ENCODE data around the gene SLC1A3. TPM values are rescaled to one million over a fixed set of nuclear protein-coding genes. Genes with fewer than 3 reads are reported as not detected.

SLC1A3 gene
- total RNA-seq, 1 experiment from 2014 or later = 6.0 TPM

DNA sequence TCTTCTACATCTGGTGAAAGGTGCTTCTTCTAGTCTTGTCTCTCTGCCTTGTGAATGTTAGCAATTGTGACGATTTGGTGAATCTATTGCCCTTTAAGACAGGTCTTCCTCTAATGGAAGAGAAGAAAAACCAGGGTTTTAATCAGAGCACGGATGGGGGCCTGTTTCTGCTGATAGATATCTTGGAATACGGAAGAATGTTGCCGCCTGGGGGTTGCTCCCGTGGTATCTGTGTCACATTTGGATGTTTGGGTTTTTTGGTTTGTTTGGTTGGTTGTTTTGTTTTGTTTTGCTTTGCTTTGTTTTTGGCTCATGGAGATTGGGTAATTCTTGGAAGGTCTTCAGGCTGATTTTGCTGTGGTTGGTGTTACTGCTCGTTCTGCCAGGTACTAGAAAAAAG is 9.7 kb upstream of the SLC1A3 start:
- Mint-ChIP-seq H3K36me3 (ENCODE audit: insufficient read depth, unreplicated experiment) (no peaks in the 10 kb centered on the region), H3K27me3 (ENCODE audit: unreplicated experiment) (peaks cover 21% of the 10 kb centered on the region), H3K4me3 (ENCODE audit: low read depth, unreplicated experiment) (no peak overlapping the region), H3K4me1 (ENCODE audit: low read depth, unreplicated experiment) (no peaks in the 10 kb centered on the region), H3K27ac (ENCODE audit: unreplicated experiment) (no peak overlapping the region), H3K9me3 (ENCODE audit: low read depth, unreplicated experiment) (no peaks in the 10 kb centered on the region)
- intact Hi-C loops (cut with micrococcal nuclease; ENCODE audit: unreplicated experiment) = no loop called here
- DNase-seq = no peak
- BruUV-seq (replicated peaks) = no TSS peak
- no peak for TF ChIP-seq CTCF (IDR thresholded peaks at IDR 0.05; ENCODE audit: unreplicated experiment)
- CTCF ChIA-PET = no interaction called here

DNA sequence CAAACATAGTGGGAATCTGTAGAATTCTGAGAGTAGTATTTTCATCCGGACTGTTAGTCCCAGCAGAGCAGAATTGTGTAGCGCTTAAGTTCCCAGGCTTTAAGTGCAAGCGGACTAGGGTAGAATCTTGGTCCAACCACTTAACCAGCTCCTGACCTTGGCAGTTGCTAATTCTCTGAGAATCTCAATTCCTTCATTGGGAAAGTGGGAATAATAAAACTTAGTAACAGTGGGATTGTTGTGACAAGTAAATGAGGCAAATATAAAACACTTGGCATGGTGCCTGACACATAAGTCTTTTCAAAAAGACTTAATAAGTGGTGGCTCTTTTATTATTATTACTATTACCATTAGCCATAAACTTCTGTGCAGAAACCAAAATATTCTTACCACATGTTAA is 8.4 kb upstream of the SLC1A3 start:
- no TSS peak for BruUV-seq (replicated peaks)

GRCh38 chr5:36599986-36600779 is 6.2 kb upstream of the SLC1A3 start:
- Mint-ChIP-seq H3K27me3 (ENCODE audit: unreplicated experiment) (peaks cover 8% of the 10 kb centered on the region), H3K36me3 (ENCODE audit: insufficient read depth, unreplicated experiment) (no peaks in the 10 kb centered on the region), H3K4me1 (ENCODE audit: low read depth, unreplicated experiment) (no peaks in the 10 kb centered on the region), H3K9me3 (ENCODE audit: low read depth, unreplicated experiment) (no peaks in the 10 kb centered on the region), H3K27ac (ENCODE audit: unreplicated experiment) (no peak overlapping the region), H3K4me3 (ENCODE audit: low read depth, unreplicated experiment) (no peak overlapping the region)
- DNase-seq = no peak
- no peak for TF ChIP-seq CTCF (IDR thresholded peaks at IDR 0.05; ENCODE audit: unreplicated experiment)
- BruUV-seq (replicated peaks) = no TSS peak
- intact Hi-C loops (cut with micrococcal nuclease; ENCODE audit: unreplicated experiment) = no loop called here
- CTCF ChIA-PET = no interaction called here

More for the DNA sequence above, 8.4 kb upstream of the SLC1A3 start:
- DNase-seq = no peak
- H3K9me3 Mint-ChIP-seq (ENCODE audit: low read depth, unreplicated experiment) = no peaks in the 10 kb centered on the region
- CTCF ChIA-PET = no interaction called here
- H3K36me3 Mint-ChIP-seq (ENCODE audit: insufficient read depth, unreplicated experiment) = no peaks in the 10 kb centered on the region
- TF ChIP-seq CTCF (IDR thresholded peaks at IDR 0.05; ENCODE audit: unreplicated experiment) = no peak
- no peak overlapping the region for H3K27ac Mint-ChIP-seq (ENCODE audit: unreplicated experiment)
- peaks cover 20% of the 10 kb centered on the region for H3K27me3 Mint-ChIP-seq (ENCODE audit: unreplicated experiment)
- no peak overlapping the region for H3K4me3 Mint-ChIP-seq (ENCODE audit: low read depth, unreplicated experiment)
- intact Hi-C loops (cut with micrococcal nuclease; ENCODE audit: unreplicated experiment) = no loop called here
- H3K4me1 Mint-ChIP-seq (ENCODE audit: low read depth, unreplicated experiment) = no peaks in the 10 kb centered on the region

GRCh38 chr5:36600917-36601527 is 5.4 kb upstream of the SLC1A3 start:
- BruUV-seq (replicated peaks) = no TSS peak
- intact Hi-C loops (cut with micrococcal nuclease; ENCODE audit: unreplicated experiment) = no loop called here
- CTCF ChIA-PET = no interaction called here
- no peaks in the 10 kb centered on the region for H3K4me1 Mint-ChIP-seq (ENCODE audit: low read depth, unreplicated experiment)
- H3K4me3 Mint-ChIP-seq (ENCODE audit: low read depth, unreplicated experiment) = no peak overlapping the region
- H3K9me3 Mint-ChIP-seq (ENCODE audit: low read depth, unreplicated experiment) = no peaks in the 10 kb centered on the region
- no peak for DNase-seq
- H3K27me3 Mint-ChIP-seq (ENCODE audit: unreplicated experiment) = peaks cover 13% of the 10 kb centered on the region
- TF ChIP-seq CTCF (IDR thresholded peaks at IDR 0.05; ENCODE audit: unreplicated experiment) = no peak
- H3K27ac Mint-ChIP-seq (ENCODE audit: unreplicated experiment) = no peak overlapping the region
- H3K36me3 Mint-ChIP-seq (ENCODE audit: insufficient read depth, unreplicated experiment) = peaks cover under 1% of the 10 kb centered on the region
